Endothelial cell of umbilical vein (primary cell): Measurements from ENCODE around the gene OR2F2. TPM values are rescaled to one million over a fixed set of nuclear protein-coding genes. Genes with fewer than 3 reads are reported as not detected.
A peak's percentile ranks its signal among the peaks of the same experiment; 100 is the strongest.

Experiments used
- BruUV-seq: library from RNA; stranded (reverse); fragments of 400-500 nt; replicated peaks from 2 replicates; lab custom pipeline; 2021; lab: Mats Ljungman, UMichigan
- CTCF ChIA-PET: fragments of 300-600, 350-600 bp; sonication (Branson Sonifier 250); formaldehyde crosslinking; loops from one replicate; lab custom pipeline; 2021; ENCODE audit warnings: antibody characterized with exemption, inconsistent platforms; lab: Charles Lee
- POLR2A ChIA-PET: fragments of 300-600, 350-600 bp; sonication (Branson Sonifier 250); formaldehyde crosslinking; loops from one replicate; lab custom pipeline; 2021; ENCODE audit warnings: antibody characterized with exemption, inconsistent platforms; lab: Charles Lee
- DNase-seq: peaks from one replicate; pipeline ENCODE4 v3.0.0-alpha.2; 2011; ENCODE audit warnings: low read depth, low spot score
- FAIRE-seq: peaks from 2 replicates; lab custom pipeline; 2011; peaks lifted over from hg19 to GRCh38; lab: Jason Lieb, UNC
- H2AFZ ChIP-seq: 2 replicates; pipeline ENCODE4 v1.6.0; 2012; ENCODE audit warnings: low read depth, low read length, control low read depth, inconsistent platforms
- H3K27ac ChIP-seq: 2 replicates; pipeline ENCODE4 v1.5.1; 2011; ENCODE audit warnings: low read depth, mild to moderate bottlenecking, control low read depth, low read length, moderate library complexity; ENCODE audit not compliant: insufficient read depth
- H3K27me3 ChIP-seq, 2 experiments: 2 replicates each; pipeline versions ENCODE4 v1.6.0 to v1.6.1; 2011; ENCODE audit warnings: low read length in 2 of 2, mixed read lengths in 1 of 2; ENCODE audit not compliant: control insufficient read depth in 2 of 2, insufficient read depth in 2 of 2
- H3K36me3 ChIP-seq, 2 experiments: 2 replicates in 1 of 2; 3 replicates in 1 of 2; pipeline ENCODE4 v1.5.1; 2011; ENCODE audit warnings: low read length in 2 of 2, mild to moderate bottlenecking in 1 of 2, moderate library complexity in 1 of 2; ENCODE audit not compliant: control insufficient read depth in 2 of 2, insufficient read depth in 2 of 2; ENCODE audit errors: extremely low read depth in 1 of 2
- H3K4me1 ChIP-seq: 3 replicates; pipeline ENCODE4 v1.5.1; 2011; ENCODE audit warnings: mild to moderate bottlenecking, low read length; ENCODE audit not compliant: control insufficient read depth, insufficient read depth; ENCODE audit errors: extremely low read depth
- H3K4me2 ChIP-seq: 2 replicates; pipeline ENCODE4 v1.6.1; 2011; ENCODE audit warnings: low read length, control low read depth, mixed read lengths; ENCODE audit not compliant: insufficient read depth
- H3K4me3 ChIP-seq, 3 experiments: fragments of 200-600 bp in 1 of 3; sonication (generic), shearing (Covaris generic) in 1 of 3; replicated peaks in 1 of 3; 2 replicates each; pipeline ENCODE4 v1.5.1; 2011 to 2016; ENCODE audit warnings: control low read depth in 3 of 3, low read length in 3 of 3, mild to moderate bottlenecking in 2 of 3, inconsistent platforms in 1 of 3, low read depth in 1 of 3, moderate library complexity in 1 of 3; ENCODE audit not compliant: insufficient read depth in 1 of 3
- H3K79me2 ChIP-seq: 2 replicates; pipeline ENCODE4 v1.6.0; 2012; ENCODE audit warnings: low read length, inconsistent platforms; ENCODE audit not compliant: control insufficient read depth, insufficient read depth
- H3K9ac ChIP-seq: replicated peaks from 2 replicates; pipeline ENCODE3; 2011; ENCODE audit warnings: low read length, control low read depth; ENCODE audit not compliant: insufficient read depth; ENCODE audit errors: extremely low read depth
- H3K9me1 ChIP-seq: replicated peaks from 3 replicates; pipeline ENCODE4 v1.6.0; 2011; ENCODE audit warnings: mild to moderate bottlenecking, low read length; ENCODE audit not compliant: control insufficient read depth, insufficient read depth; ENCODE audit errors: extremely low read depth
- H3K9me3 ChIP-seq: replicated peaks from 2 replicates; pipeline ENCODE4 v1.5.1; 2012; ENCODE audit warnings: low read length, inconsistent platforms; ENCODE audit not compliant: control insufficient read depth, insufficient read depth
- H4K20me1 ChIP-seq: replicated peaks from 2 replicates; pipeline ENCODE3; 2011; ENCODE audit warnings: mild to moderate bottlenecking, low read length; ENCODE audit not compliant: control insufficient read depth, insufficient read depth; ENCODE audit errors: extremely low read depth
- EZH2 ChIP-seq: IDR thresholded peaks from 2 replicates; pipeline ENCODE4 v1.6.1; 2012; ENCODE audit warnings: borderline replicate concordance, low read depth, mild to moderate bottlenecking, moderate library complexity, low read length, inconsistent platforms; ENCODE audit not compliant: severe bottlenecking
- FOS ChIP-seq: IDR thresholded peaks from 2 replicates; pipeline ENCODE4 v1.6.1; 2011; ENCODE audit warnings: mild to moderate bottlenecking, low read length, moderate library complexity, borderline replicate concordance; ENCODE audit not compliant: insufficient read depth
- GATA2 ChIP-seq: IDR thresholded peaks from 2 replicates; pipeline ENCODE4 v1.7.0; 2011; ENCODE audit warnings: low read depth, mild to moderate bottlenecking, moderate library complexity, mixed read lengths, low read length; ENCODE audit not compliant: insufficient read length, insufficient read depth
- JUN ChIP-seq: IDR thresholded peaks from 2 replicates; pipeline ENCODE4 v1.6.1; 2011; ENCODE audit warnings: borderline replicate concordance, low read depth; ENCODE audit not compliant: insufficient read length, insufficient read depth
- POLR2AphosphoS5 ChIP-seq: IDR thresholded peaks from 2 replicates; pipeline ENCODE4 v1.6.1; 2012; ENCODE audit warnings: low read depth, mild to moderate bottlenecking, control low read depth, low read length, moderate library complexity; ENCODE audit not compliant: insufficient read depth
- dilution Hi-C: fragments of 300-500 bp; cut with MboI; formaldehyde crosslinking; loops from one replicate; pipeline ENCODE4 v1.15.0; 2019; ENCODE audit warnings: low sequenced_read_pairs; ENCODE audit not compliant: extremely low pct_ligation_motif_present
- intact Hi-C: fragments of 100-400 bp; cut with micrococcal nuclease; formaldehyde crosslinking; loops from one replicate; pipeline ENCODE4 v1.10.0; 2022
- polyA plus RNA-seq, 4 experiments: library from polyadenylated mRNA; depleted of rRNA in 3 of 4; stranded (reverse) in 3 of 4; unstranded in 1 of 4; fragments of >200 nt; gene quantifications; 2 replicates each; pipeline versions ENCODE4 v1.2.1 to v1.2.3, GENCODE V29; 2011 to 2012; ENCODE audit warnings: missing spikeins in 1 of 4
- total RNA-seq: library from RNA; stranded (reverse); gene quantifications from 2 replicates; pipeline ENCODE4 v1.2.3, GENCODE V29; 2021
- TF ChIP-seq, protein P1 (sequence below), 2 donors: IDR thresholded peaks; 1 replicate in 1 of 2; 2 replicates in 1 of 2; pipeline ENCODE4 v1.5.1; 2011; ENCODE audit warnings: low read length in 2 of 2, mild to moderate bottlenecking in 2 of 2, moderate library complexity in 2 of 2, control low read depth in 1 of 2, inconsistent platforms in 1 of 2, low read depth in 1 of 2; ENCODE audit not compliant: insufficient read depth in 1 of 2; ENCODE audit errors: extremely low read depth in 1 of 2

OR2F2 gene
- total and polyA plus RNA-seq, 2 donors (not counting 3 experiments of a cell fraction or from before 2014, with no cell fraction given): not detected

DNA sequence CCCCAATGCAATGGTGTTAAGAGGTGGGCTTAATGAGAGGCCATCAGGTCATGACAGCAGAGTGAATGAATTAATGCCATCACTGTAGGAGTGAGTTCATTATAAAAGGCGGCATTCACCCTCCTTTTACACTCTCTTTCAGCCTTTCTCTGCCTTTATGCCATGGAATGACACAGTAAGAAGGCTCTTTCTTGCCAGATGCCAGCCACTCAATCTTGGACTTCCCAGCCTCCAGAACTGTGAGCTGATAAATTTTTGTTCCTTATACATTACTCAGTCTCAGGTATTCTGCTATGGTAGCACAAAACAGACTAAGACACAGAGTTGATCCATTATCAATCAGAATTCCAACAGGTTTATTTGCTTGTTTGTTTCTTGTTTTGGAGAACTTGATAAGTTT, 36.2 kb upstream of the OR2F2 start:
- dilution Hi-C loops (no loop called here), intact Hi-C loops (no loop called here)
- no TSS peak for BruUV-seq
- Histone ChIP-seq H3K79me2 (peaks cover 53% of the 10 kb centered on the region), H3K4me3 (no peak overlapping the region), H3K4me1 (peaks cover 15% of the 10 kb centered on the region), H2AFZ (no peak overlapping the region), H3K9ac (no peak overlapping the region), H3K9me3 (no peaks in the 10 kb centered on the region), H3K4me2 (no peak overlapping the region), H3K9me1 (no peaks in the 10 kb centered on the region), H3K27me3 (no peaks in the 10 kb centered on the region), H4K20me1 (no peaks in the 10 kb centered on the region), H3K27ac (no peak overlapping the region), H3K36me3 (no peaks in the 10 kb centered on the region)
- no peak for TF ChIP-seq FOS
- TF ChIP-seq JUN: no peak
- TF ChIP-seq, protein P1, sequence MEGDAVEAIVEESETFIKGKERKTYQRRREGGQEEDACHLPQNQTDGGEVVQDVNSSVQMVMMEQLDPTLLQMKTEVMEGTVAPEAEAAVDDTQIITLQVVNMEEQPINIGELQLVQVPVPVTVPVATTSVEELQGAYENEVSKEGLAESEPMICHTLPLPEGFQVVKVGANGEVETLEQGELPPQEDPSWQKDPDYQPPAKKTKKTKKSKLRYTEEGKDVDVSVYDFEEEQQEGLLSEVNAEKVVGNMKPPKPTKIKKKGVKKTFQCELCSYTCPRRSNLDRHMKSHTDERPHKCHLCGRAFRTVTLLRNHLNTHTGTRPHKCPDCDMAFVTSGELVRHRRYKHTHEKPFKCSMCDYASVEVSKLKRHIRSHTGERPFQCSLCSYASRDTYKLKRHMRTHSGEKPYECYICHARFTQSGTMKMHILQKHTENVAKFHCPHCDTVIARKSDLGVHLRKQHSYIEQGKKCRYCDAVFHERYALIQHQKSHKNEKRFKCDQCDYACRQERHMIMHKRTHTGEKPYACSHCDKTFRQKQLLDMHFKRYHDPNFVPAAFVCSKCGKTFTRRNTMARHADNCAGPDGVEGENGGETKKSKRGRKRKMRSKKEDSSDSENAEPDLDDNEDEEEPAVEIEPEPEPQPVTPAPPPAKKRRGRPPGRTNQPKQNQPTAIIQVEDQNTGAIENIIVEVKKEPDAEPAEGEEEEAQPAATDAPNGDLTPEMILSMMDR (IDR thresholded peaks at IDR 0.05; ENCODE audit: extremely low read depth in 1 of 2, insufficient read depth in 1 of 2, low read depth in 1 of 2, low read length in 2 of 2): no peak
- DNase-seq (no peak), FAIRE-seq (no peak)
- ChIA-PET POLR2A (no interaction called here), CTCF (no interaction called here)

DNA sequence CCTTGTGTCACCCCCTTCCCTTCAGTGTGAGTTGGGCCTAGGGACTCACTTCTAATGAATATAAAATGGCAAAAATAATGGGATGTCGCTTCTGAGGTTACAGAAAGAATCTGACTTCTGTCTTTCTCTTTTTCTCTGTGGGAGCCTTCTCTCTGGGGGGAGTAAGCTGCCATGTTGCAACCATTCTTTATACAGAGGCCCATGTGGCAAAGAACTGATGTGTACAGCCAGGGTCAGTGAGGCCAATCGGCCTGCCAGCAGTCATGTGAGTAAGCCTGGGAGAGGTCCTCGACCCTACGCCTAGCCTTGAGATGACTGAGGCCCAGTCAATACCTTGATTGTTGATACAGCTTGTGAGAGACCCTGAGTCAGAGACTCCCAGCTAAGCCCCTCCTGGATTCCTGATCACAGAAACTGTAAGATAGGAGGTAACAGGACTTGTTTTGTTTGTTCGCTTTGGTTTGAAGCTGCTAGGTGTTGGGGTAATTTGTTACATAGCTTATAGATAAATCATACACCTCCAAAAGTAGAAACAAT, 34.7 kb upstream of the OR2F2 start:
- peak overlapping the region in 1 of 3 experiments; percentile 80 for H3K4me3 ChIP-seq
- H3K4me2 ChIP-seq: peak overlapping the region; percentile 93
- DNase-seq (peak; percentile 73), FAIRE-seq (no peak)
- no peaks in the 10 kb centered on the region for H4K20me1 ChIP-seq
- peaks cover 15% of the 10 kb centered on the region for H3K4me1 ChIP-seq
- H3K36me3 ChIP-seq: no peaks in the 10 kb centered on the region
- peaks cover 44% of the 10 kb centered on the region for H3K79me2 ChIP-seq
- H3K27ac ChIP-seq: peak overlapping the region; percentile 85
- H3K9ac ChIP-seq: no peak overlapping the region
- POLR2A ChIA-PET: interaction anchor here (0.6 to 2.3 kb wide), 2 partner anchors 13 to 15 kb away, joined by 5 to 10 read pairs; no protein-coding TSS in a partner anchor
- no peak overlapping the region for H2AFZ ChIP-seq
- CTCF ChIA-PET: interaction anchor here (1.1 to 4.4 kb wide), 3 partner anchors 8 to 228 kb away, joined by 3 to 69 read pairs (median 6); no protein-coding TSS in a partner anchor
- H3K9me3 ChIP-seq: no peaks in the 10 kb centered on the region
- intact Hi-C loops: loop anchor here (1.0 to 10.0 kb wide), 3 partner anchors 9 to 495 kb away; no protein-coding TSS in a partner anchor
- BruUV-seq: no TSS peak
- no peaks in the 10 kb centered on the region for H3K27me3 ChIP-seq
- no peaks in the 10 kb centered on the region for H3K9me1 ChIP-seq
- dilution Hi-C loops: no loop called here
- TF ChIP-seq POLR2AphosphoS5 (peak; percentile 36), GATA2 (no peak), EZH2 (no peak)
